ENCODE data around the gene TMEM222.

The TMEM222 gene

DNA sequence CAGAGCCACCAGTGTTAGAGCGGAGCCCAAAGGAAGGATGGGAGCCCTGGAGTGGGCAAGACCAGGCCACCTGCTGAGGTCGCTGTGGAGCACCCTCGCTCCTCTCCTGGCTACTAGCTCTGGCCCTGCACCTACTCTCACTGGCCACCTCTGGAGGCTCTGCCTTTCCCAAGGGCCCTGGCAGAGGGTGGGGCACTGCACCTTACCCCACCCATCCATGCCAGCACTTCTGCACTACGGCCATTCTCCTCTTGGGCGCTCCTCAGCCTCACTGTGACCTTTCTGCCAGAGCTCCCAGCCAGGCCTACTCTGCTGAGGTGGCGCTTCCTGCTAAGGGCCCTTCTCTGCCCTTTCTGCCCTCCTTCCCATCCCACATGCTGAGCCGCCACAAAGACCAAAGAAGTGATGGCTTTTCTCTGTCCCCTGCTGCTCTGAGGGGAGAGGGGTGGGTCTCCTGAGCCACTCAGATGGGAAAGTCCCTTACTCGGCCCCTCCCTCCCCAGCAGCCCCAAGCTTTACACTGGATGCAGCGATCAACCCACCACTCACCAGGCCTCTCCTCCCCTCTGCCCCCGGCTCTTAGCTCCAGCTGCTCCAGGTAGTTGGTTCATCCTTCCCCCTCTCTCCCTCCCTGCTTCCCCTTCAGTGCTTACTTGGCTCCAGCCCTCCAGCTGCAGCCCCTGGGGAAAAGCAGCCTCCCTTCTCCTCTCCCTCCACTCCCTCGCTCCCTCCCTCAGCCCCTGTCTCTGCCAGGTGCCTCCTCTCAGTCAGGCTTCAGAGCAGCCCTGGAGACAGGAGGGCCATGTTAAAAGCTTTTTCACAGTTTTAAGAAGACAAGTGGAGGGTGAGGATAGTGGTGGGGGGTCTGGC is 14.8 kb upstream of the TMEM222 start:
- no peak for FAIRE-seq

DNA sequence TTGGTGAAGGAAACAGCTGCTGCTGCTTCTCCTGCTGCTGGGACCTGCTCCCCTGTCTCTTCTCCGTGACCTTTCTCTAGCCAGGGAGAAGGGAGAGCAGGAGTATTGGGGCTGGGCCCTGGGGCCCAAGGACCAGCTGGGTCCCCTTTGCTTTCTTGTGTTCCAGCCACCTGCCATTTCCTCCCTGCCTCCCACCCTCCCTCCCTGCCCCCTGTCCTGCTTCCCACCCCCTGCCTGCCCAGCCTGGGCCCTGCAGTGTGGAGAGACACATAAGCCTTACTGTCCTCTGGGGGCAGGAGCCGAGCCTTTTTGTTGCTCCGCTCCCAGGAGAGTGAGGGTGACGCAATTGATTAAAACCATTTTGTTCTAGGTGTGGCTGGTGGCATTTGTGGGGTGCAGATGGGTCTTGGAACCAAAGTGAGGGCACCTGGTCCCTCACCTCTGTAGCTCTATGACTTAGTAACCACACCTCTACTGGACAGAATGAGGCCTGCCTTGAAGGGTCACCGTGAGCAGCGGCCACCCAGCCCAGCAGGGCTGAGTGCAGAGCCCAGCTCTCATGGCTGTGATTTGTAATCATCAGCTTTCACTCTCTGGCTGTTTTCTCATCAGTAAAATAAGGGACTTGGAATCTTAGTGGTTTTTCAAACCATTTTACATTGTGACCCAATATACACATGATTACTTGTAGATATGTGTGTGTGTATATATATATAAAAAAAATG is 13.9 kb upstream of the TMEM222 start:
- FAIRE-seq: no peak

DNA sequence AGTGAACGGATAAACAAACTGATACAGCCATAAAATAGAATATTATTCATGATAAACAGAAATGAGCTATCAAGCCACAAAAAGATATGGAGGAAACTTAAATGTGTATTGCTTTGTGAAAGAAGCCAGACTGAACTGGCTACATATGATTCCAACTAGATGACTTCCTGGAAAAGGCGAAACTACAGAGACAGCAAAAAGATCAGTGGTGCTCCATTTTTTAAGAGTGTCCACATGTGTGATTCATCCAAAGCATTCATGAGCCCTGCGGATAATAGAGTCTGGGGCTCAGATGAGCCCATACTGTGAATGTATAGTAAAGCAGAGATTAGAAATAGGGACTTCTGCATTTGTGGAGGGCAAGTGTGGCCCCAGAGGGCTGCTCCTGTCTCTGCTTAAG is 7.8 kb upstream of the TMEM222 start:
- no peak for FAIRE-seq

DNA sequence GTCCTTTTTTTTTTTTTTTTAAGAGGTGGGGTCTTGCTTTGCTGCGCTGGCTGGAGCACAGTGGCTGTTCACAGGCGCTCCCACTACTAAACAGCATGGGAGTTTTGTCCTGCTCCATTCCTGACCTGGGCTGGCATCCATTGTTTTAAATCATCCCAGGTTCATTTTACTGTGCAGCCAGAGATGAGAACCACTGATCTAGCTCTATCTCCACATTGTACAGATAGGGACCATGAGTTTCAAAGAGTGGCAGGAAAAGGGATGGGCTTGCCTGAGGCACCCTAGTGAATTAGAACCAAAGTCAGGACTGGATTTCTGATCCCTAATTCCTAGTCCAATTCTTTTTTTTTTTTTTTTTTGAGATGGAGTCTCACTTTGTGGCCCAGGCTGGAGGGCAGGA is 7.2 kb upstream of the TMEM222 start:
- FAIRE-seq: no peak

DNA sequence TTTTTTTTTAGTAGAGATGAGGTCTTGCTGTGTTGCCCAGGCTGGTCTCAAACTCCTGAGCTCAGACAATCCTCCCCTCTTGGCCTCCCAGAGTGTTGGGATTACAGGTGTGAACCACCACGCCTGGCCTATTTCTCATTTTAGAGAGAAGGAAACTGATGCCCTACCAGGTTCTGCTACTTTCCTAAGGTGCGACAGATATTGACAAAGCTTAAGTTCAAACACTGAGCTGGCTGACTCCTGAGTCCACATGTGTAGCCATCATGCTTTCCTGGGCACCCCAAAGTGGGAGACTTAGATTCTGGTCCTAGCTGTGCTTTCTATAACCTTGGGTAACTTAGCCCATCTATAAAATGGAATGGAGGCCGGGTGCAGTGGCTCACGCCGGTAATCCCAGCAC is 5.1 kb upstream of the TMEM222 start:
- FAIRE-seq: no peak

DNA sequence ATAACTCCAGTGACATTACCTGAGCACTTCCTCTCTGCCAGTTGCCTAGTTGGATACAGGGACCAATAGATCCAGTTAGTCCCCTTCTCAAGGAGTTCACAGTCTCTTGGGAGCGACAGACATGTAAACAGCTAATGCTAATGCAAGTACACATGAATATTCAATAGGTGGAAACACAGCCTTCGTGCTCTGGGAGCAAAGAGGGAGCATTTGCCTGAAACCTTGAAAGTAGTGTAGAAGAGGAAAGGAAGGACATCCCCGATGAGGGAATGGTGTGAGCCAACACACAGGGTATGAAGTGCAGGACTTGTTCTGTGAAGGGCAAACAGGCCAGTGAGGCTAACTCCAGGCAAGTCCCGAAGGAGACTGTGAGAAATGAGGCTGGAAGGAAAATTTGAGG is 3.8 kb upstream of the TMEM222 start:
- no peak for FAIRE-seq

DNA sequence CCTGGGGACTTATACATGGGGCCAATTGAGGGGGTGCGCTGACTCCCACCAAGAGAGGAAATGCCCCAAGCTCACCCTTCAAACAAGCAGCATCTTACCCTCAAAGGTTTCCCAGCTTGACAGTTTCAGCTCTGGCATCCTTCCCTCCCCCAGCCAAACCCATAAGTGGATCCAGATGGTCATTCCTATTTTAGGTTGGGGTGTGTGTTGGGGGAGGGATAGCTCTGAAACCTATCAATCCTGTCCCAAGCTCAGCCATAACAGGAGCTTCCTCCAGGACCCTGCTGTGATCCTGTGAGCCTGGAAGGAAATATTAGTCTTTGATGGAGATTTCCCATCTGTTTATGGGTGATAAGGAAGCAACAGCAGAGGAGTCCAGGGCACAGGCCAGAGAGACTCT is 3.4 kb upstream of the TMEM222 start:
- no peak for FAIRE-seq

DNA sequence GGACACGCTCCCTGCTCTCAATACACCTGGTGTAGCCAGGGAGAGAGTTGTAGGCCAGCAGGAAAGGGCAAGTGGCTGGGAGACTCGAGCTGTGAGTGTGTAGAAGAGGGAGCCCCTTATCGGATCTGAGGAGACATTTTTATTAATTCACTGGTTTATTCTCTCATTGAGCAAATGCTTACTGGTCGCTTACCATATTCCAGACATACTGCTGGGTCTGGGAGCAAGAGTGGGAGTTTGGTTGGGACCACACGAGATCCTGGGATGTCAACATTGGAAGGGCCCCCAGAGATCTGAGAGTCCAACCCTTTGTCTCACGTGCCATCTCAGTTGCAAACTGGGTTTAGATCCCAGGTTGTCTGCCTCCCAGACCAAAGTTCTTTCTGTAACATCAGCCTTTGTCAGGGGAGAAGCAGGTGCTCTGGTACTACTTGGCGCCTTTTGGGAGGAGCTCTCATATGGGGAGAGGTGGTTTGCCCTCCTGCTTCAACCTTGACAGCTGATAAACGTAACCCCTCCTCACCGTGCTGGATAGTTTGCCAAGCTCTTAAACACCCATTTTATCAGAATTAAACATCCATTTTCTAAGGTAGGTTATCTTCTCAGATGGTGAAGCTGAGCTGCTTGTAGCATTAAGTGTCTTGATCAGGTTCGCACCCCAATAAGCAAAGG is 742 bp downstream of the TMEM222 start:
- no peak for FAIRE-seq

DNA sequence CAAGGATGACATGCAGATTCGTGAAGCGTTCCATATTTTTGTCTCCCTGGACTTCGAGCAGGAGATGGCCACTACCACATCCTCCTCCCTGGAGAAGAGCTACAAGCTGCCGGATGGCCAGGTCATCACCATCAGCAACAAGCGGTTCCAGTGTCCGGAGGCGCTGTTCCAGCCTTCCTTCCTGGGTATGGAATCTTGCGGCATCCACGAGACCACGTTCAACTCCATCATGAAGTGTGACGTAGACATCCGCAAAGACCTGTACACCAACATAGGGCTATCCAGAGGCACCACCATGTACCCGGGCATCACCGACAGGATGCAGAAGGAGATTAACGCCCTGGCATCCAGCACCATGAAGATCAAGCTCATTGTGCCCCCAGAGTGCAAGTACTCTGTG is 3.3 kb downstream of the TMEM222 start:
- no peak for FAIRE-seq

DNA sequence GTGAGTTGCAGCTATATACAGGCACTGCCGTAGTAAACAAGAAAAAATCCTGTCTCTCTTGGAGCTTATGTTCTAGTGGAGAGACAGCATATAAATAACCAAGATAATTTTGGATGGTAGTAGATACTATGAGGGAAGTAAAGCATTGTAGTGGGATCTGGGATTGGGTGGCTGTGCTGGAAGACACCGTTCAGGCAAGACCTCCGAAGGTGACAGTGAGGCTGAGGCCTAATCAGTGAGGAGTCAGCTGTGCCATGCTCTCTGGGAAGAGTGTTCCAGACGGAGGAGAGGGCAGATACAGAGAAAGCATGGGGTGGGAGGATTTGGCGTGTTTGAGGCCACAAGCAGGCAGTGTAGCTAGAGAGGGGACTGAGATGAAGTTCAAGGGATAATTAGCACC is 6.0 kb downstream of the TMEM222 start:
- no peak for FAIRE-seq

DNA sequence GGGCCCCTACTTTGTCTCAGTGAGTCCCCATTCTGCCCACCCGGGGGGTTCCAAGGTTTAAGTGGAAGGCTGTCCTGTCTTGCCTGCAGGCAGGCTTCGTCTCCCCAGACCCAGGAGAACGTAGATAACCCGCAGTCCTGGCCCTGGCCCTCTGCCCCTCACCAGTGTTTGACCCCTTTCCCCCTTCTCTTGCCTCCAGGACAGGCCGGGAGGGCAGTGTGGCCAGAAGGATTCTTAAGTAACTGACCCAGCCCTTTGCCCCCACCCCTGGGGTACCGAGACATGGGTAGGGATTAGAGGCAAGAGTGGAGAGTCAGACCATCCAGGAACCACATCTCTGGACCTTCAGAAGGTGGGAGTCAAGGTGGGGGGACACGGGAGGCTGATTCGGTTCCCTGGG is 8.8 kb downstream of the TMEM222 start:
- no peak for FAIRE-seq

DNA sequence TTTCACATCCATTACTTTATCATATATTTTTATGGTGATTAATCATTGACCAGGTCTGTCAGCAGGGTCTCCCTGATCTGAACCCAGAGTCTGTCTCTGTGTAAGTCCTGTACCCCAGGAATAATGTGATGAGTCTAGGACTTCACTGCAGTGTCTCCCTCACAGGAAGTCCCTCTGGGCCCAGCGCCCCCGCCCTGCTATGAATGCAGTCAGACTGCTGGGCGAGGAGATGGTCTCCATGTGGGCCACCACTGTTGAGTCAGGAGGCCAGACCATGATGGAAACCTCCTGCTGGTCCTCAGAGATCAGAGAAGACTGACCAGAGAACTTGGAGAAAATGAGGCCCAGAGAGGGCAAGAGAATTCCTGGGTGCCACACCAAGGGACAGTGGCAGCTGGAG is 9.5 kb downstream of the TMEM222 start:
- no peak for FAIRE-seq

DNA sequence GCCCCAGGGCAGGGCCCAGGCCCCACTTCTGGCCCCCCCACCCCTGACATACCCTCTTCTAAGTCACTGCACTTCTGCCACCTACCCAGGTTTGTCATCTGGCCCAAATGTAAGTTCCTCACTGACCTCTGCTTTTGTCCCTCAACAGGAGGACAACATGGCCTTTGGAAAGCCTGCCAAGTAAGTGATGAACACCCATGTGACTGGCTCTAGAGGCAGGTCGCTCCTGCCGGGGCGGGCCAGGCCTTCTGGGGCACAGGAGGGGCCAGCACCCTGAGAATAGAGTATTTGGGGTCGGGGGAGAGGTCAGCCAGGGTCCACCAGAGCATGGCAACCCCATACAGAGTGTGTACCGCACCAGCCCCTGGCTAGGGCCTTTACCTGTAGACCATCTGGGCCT is 10.0 kb downstream of the TMEM222 start:
- no peak for FAIRE-seq

DNA sequence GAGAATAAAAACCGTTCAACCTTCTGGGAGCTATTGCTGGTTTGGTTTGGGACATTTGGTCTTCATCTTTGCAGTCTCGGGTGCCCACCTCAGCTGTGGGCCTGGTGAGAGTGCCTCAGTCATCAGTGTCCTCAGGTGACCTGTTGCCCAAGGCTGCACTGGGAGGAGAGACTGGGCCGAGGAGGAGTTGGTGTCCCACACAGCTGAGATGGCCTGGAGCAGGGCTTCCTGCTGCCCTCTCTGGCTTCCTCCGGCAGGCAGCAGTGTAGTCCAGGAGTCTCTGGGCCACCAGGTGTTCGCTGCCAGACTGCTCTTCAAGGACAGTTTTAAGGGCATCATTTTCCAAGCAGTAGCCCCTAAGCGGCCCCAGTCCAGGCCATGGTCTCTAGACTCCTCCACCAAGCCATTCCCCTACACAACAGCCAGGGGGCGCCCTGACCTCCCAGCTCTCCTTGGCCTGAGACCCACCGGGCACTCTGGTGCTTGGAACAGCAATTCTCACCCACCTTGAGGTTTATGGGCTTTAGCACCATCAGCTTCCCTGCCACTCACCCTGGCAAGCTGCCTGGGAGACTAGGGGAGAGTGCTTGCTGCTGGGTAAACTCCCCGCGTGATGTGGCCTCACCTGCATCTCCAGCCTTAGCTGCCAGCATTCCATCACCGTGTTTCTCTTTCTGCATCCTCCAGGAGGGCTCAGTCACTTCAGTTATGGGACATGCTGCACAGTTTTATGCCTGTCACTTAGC is 10.7 kb downstream of the TMEM222 start:
- FAIRE-seq: no peak

DNA sequence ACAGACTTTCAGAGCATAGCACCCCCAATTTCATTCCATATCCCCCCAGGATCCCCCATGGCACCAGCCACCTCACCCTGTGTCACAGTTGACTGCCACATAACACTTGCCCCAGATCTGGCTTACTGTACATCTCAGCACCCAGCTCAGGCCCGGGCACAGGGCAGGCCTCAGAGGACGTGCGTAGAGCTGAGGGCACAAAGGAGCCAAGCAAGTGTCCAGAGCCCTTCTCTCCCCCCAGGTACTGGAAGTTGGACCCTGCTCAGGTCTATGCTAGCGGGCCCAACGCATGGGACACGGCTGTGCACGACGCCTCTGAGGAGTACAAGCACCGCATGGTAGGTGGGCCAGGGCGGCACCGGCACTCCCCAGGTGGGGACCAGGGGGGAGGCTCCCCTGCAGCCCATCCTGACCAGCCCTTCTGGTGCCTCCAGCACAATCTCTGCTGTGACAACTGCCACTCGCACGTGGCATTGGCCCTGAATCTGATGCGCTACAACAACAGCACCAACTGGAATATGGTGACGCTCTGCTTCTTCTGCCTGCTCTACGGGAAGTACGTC is 11.8 kb downstream of the TMEM222 start:
- no peak for FAIRE-seq

DNA sequence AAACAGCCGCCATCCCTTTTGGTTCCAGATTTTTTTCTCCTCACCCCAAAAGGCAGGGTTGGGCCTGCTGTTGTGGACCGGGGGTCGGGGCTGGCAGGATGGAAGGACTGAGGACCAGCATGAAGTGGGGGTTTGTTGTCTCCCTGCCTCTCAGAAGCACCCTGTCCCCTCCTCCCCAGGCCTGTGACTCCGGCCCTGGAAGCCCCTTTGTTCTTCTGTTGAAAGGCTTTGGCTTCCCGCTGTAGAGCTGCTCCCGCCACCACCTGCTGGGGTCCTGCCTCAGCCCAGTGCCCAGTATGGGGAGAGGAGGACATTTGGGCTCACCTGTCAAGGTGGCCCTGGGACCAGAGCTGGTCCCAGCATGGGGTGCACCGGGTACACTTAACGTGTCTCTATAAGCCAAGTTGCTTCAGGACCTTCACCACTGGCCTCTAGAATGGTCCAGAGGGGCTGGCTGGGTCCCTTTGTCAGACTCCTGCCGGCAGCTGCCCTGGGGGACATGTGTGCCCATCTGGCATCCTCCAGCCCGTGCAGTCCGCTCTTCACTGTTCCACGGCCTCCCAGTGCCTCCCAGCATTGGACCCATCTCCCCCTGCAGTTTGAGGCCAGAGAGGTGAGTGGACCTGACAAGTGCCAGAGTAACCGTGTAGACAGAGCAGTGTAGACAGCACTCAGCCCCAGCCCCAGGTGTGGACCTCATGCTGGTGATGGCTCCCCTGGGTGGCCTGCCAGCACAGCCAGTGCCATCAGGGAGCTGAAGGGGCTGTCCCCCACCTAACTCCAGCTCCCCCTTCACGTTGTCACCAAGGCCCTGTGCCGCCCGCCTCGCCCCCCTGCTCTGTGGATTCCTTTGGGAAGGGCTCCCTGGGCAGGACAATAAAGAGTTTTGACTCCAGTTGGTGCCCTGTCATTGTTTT is 13.8 kb downstream of the TMEM222 start:
- FAIRE-seq: no peak

DNA sequence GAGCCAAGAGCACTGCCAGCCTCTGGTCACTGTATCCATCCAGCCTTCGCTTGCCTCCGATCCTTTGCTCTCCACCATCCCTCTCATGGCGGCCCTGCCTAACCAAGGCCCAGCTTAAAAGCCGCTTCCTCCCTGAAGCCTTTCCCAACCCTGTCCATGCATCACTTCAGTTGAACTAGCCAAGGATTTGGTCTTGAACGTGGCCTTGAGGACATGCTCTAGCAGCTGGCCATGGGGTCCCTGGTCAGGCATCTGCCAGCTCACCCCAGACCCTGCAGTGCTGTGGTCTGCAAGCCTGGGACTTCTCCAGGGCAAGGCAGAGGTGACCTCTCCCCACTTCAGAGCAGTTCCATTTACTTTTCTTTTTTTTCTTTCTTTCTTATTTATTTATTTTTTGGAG is 14.8 kb downstream of the TMEM222 start:
- FAIRE-seq: no peak

DNA sequence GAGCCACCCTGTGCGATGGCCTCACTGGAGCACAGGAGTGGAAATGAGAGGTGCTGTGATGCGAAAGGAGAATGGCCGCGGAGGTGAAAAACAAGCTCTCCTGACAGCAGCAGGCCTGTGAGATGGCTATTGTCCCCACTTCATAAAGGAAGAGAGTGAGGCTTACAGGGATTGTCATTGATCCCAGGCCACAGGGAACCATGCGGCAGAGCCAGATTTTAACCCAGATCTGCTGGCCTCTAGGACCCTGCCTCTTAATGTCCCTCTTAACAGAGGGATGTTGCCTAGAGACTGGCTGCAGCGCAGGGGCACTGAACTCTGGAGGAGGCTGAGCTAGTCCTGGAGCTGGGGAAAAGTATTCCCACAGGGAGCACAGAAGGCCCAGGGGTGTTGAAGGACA is 16.8 kb downstream of the TMEM222 start:
- no peak for FAIRE-seq

DNA sequence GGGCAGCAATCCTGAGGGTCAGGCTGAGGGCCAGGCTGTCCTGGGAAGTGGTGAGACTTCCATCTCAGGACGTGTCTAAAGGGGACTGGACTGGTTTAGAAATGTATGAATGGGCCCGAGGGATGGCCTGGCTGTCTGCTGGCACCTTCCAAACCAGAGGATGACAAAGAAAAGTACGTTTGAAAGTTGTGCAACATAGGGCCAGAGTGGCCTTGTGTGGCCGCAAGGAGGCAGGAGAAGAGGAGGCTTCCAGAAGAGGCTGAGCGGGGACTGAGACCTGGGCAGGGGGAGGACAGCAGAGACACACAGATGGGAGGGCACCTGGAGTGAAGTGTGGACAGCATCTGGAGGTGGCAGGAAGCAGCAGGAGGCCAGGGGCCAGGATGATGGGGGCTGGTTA is 17.2 kb downstream of the TMEM222 start:
- no peak for FAIRE-seq

DNA sequence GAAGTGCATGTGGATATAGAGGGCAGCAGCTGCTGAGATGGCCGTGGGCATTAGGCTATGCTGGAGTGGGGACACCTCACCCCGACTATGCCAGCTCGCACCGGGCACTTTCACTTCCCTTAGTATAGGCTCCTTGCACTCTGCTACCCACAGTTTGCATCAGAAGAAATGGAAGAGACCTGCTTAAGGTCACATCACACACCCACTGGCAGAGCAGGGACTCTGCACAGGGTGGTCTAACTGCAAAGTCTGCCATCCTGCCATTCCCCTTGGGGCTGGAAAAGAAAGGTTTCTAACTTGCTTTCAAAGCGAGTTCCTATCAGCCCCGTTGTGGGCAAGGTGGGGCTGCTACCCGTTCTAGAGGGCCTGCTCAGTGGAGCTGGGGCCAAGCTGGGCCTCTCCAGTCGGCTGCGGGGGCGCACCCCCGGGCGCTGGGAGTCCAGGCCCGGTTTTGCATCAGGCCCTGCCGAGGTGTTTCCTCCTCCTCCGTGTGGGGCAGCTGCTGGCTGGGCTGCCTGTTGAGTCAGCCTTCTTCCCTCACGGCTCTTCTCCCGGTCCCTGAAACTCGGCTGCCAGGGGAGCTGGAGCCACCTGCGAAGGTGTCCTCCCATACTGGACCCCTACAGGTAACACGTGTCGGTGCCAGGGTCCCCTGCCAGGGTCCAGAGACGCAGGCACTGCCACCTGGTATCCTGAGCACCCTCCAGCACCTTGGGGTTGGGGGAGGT is 19.7 kb downstream of the TMEM222 start, which contains the start of gene SYTL1:
SYTL1 (plus strand) TSS at position 498 of the 728 bp plus-strand sequence. CDS start 3,313 bp downstream, outside the sequence.
- FAIRE-seq: no peak

DNA sequence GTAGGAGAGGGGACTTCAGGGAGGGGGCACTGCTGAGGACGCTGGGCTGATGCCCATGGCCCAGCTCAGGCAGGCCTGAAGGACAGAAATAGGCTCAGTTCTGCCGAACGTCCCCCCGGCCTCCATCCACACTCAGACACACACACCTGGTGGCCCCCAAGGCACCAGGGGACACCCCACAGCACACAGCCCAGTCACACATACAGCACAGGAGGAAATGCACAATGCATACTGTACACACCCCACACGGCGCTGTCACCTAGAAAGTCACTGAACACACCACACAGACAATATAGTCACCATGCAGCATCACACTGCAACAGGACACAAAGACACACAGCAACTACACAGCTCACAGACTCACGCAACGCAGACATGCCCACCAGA is 20.4 kb downstream of the TMEM222 start:
- FAIRE-seq: no peak
